HG03457 (cell line): Measurements from ENCODE around the gene BTBD6.

Source experiments
- ATAC-seq: cut with Tn5 transposase; IDR thresholded peaks from one replicate; pipeline ENCODE4 v1.9.1; 2021; ENCODE audit warnings: moderate number of reproducible peaks; ENCODE audit not compliant: unreplicated experiment

BTBD6 gene

DNA sequence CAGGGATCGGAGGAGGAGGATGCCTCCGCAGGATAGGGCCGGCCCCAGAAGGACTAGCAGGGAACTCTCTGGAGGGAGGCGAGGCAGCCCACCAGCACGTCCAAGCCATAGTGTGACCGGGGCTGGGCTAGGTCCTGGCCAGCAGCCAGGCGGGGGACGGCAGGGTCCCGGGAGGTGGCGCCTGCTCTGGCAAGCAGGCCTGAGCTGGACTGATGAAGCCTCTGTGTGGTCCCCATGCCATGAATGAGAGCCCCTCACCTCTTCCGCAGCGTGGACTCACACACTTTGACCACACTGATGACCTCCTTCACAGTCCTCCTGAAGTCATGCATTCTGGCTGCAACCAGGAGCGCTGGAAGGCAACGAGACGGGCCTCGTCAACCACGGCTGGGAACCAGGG is 19.8 kb upstream of the BTBD6 start:
- ATAC-seq: no peak

GRCh38 chr14:105229099-105229655 is 19.2 kb upstream of the BTBD6 start:
- no peak for ATAC-seq

- no peak for ATAC-seq
Observed at GRCh38 chr14:105240811-105241576, 7.3 kb upstream of the BTBD6 start.

- ATAC-seq: no peak
Observed at GRCh38 chr14:105241641-105242040, 6.7 kb upstream of the BTBD6 start.

GRCh38 chr14:105244334-105244733 is 4.0 kb upstream of the BTBD6 start:
- no peak for ATAC-seq

GRCh38 chr14:105247026-105247425 is 1.3 kb upstream of the BTBD6 start:
- no peak for ATAC-seq

DNA sequence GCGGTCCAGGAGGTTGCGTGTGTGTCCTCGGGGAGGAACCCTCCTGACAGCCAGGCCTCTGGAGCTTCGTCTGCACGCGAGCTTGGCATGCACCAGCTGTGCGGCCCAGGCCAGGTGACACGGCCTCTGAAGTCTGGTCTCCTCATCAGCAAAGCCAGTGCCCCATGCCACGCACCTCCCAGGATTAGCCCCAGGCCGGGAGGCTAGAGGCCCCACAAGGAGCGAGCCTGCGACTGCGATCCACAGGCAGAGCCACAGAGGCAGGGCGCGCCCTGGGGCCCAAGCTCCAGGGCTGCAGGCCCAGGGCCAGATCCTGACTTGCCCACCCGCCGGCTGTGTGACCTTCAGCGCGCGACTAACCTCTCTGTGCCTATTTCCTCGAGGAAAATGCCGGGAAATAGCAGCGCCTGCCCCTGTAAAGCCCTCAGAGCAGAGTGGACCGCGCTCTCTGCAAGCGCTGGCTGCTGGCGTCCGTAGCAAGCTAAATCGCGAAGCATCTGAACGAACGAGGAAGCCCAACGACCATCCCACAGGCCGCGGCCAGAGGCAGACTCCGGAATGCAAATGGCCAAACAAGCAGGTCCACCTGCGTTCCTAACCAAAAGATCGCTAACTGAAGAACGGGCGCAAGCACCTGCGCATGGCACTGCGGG is 492 bp upstream of the BTBD6 start:
- no peak for ATAC-seq

DNA sequence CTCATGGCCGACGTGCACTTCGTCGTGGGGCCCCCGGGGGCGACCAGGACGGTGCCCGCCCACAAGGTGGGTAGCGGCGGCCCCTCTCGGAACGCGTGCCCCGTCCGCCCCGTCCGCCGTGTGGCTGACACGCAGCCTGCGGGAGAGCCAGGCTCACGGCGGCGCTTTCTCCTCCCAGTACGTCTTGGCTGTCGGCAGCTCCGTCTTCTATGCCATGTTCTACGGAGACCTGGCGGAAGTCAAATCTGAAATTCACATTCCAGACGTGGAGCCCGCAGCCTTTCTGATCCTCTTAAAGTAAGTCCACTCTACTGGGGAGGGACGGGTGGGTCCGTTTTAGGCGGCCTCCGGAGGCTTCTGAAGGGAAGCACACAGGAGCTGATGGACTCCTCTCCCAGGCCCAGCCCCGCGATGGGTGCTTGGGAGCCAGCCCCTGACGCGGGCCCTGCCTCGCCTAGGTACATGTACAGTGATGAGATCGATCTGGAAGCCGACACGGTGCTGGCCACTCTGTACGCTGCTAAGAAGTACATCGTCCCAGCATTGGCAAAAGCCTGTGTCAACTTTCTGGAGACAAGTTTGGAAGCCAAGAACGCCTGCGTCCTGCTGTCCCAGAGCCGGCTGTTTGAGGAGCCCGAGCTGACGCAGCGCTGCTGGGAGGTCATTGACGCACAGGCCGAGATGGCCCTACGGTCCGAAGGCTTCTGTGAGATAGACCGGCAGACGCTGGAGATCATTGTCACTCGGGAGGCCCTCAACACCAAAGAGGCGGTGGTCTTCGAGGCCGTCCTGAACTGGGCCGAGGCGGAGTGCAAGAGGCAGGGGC is 1.1 kb downstream of the BTBD6 start:
- ATAC-seq: no peak

GRCh38 chr14:105250008-105250366 is 1.7 kb downstream of the BTBD6 start:
- ATAC-seq: no peak

DNA sequence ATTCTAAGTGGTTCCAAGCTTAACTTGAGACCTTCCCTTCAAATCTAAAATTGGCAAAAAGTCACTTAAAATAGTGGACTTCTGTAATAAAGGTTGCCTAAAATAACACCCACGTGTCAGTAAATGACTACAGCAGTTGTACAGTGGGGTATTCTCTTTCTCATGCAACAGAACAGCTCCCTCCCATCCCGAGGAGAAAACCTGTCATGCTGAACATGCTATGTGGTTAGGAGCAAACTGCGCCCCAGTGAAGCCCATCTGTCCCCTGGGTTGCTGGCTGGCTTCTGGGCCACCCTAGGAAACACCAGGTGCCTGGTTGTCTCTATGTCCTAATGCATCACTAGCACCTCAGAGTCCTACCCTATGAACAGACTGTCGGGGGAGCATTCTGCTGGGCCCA is 2.7 kb downstream of the BTBD6 start:
- ATAC-seq: no peak

GRCh38 chr14:105251920-105252319 is 3.6 kb downstream of the BTBD6 start:
- no peak for ATAC-seq

- no peak for ATAC-seq
Observed at GRCh38 chr14:105252552-105253328, 4.4 kb downstream of the BTBD6 start.

DNA sequence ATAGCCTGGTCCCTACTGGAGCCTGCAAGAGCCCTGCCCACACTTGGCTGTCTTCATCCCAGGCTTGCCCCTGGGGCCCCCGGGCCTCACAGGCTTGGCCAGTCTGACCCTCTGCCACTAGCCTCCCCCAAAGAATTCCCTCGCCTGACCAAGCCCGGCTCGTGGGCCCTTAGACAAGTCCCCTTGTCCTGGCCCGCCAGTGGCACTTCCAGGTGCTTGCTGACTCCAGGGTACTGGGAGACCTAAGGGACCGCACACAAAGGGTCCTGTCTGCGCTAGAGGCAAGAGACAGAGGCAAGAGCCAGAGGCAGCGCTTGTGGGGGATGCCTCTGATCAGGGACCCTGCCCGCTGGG is 5.0 kb downstream of the BTBD6 start:
- ATAC-seq: no peak

DNA sequence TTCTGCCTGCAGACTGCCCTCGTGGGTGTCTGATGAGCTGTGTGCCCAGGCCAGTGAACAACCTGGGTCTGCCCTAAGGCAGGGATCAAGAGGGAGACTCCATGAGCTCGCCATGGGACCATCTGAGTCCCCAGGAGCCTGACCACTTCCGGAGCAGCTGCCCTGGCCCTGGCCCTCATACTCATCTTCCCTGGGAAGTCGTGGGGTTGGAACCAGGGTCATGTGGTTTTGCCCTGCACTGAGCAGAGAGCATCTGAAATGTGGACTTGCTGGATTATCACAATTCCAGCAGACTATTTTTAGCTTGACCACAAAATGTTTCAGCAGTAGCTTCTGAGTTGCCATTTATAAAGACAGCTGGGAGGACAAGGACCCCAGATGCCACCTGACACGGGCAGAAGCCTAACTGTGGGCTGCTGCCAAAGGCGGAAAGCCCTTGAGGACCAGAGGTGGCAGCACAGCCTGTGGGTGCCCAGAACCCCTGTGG is 6.7 kb downstream of the BTBD6 start:
- no peak for ATAC-seq

DNA sequence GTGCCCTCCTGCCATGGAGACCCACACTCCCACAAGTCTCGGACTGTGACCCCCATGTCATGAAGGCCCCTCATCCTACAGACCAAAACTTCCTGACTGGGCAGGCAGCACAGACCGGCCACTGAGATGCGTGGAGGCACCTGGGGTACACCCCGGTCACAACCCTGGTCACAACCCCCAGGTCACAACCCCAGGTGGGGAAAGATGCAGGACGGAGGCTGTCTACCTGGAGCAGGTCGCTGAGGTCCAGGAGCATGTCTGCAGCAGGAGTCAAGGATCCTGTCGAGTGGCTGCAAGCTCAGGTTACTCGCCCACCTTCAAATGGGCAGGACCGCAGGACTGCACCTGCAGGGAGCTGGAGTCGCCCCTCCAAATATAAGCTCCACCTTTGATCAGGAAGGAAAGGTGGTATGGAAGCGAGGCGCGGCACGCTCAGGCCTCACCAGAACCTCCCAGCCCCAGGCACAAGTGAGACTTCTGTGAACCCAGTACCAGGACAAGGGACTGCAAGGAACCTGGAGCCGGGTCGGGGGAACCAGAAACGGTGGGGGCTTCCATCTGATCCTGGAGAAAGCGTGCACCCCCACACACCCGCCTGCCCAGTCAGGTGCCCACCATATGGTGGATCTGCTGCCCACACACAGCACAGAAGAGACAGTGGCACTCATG is 8.1 kb downstream of the BTBD6 start:
- ATAC-seq: no peak

GRCh38 chr14:105257464-105257863 is 9.1 kb downstream of the BTBD6 start:
- ATAC-seq: no peak

DNA sequence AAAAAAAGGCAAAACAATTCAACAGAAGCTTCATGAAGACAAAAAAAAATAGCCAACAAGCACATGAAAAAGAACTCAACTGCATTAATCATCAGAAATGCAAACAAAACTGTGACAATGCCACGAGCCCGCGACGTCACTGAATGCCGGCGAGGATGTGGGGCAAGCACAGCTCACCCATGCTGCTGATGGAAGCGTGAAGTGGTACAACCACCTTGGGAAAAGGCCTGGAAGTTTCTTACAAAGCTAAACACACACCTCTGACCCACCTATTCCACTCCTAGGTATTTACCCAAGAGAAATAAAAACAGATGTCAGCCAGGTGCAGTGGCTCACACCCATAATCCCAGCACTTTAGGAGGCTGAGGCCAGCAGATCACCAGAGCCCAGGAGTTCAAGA is 10.5 kb downstream of the BTBD6 start:
- no peak for ATAC-seq

DNA sequence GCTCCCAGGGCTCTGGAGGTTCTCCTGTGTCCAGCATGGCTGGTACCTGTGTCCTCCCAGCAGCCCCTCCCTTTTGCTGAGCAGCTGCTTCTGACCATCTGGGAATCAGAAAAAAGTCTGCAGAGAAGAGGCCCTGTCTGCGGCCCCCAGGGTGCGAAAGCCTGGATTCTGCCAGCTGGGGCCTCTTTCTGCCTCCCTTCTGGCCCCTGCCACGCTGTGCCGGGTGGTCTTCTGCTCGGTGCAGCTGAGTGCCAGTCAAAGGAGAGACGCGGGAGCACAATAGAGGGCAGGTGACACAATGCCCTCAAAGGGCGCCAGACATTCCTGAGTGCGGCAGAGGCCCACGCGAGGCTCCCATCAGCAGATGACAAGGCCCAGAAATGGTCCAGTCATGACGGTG is 12.6 kb downstream of the BTBD6 start:
- ATAC-seq: no peak

GRCh38 chr14:105261781-105262180 is 13.4 kb downstream of the BTBD6 start:
- ATAC-seq: no peak
